ENCODE measurements around the gene CACNB2. TPM values are rescaled to one million over a fixed set of nuclear protein-coding genes. Genes with fewer than 3 reads are reported as not detected.

Gene CACNB2
- total and polyA plus RNA-seq, 8 donors: 4.0 to 14.8 (median 11.8) TPM

GRCh38 chr10:18240185-18240882 is 100.1 kb downstream of the CACNB2 start:
- intact Hi-C loops (cut with DNase I): no loop called here
- TF ChIP-seq CTCF (IDR thresholded peaks at IDR 0.05): no peak
- ATAC-seq (no peak), DNase-seq (peak in 2 of 4 donors; percentile 29 to 43)
- H3K27me3 ChIP-seq: no peaks in the 10 kb centered on the region
- H3K4me1 ChIP-seq: no peaks in the 10 kb centered on the region
- H3K9me3 ChIP-seq: no peaks in the 10 kb centered on the region
- H3K4me3 ChIP-seq: no peak overlapping the region
- no peak overlapping the region for H3K27ac ChIP-seq
- no peaks in the 10 kb centered on the region for H3K36me3 ChIP-seq

GRCh38 chr10:18246967-18247366 is 106.7 kb downstream of the CACNB2 start:
- H3K4me1 ChIP-seq: no peaks in the 10 kb centered on the region
- no peak for TF ChIP-seq CTCF (IDR thresholded peaks at IDR 0.05)
- no peak overlapping the region for H3K27ac ChIP-seq
- ATAC-seq: no peak
- intact Hi-C loops (cut with DNase I): no loop called here
- DNase-seq: no peak
- no peaks in the 10 kb centered on the region for H3K36me3 ChIP-seq
- H3K27me3 ChIP-seq: no peaks in the 10 kb centered on the region
- H3K9me3 ChIP-seq: no peaks in the 10 kb centered on the region
- no peak overlapping the region for H3K4me3 ChIP-seq

GRCh38 chr10:18252086-18252485 is 111.9 kb downstream of the CACNB2 start:
- Histone ChIP-seq H3K27ac (no peak overlapping the region), H3K9me3 (no peaks in the 10 kb centered on the region), H3K4me3 (no peak overlapping the region), H3K4me1 (no peaks in the 10 kb centered on the region), H3K27me3 (no peaks in the 10 kb centered on the region), H3K36me3 (no peaks in the 10 kb centered on the region)
- ATAC-seq: no peak
- DNase-seq: no peak
- no peak for TF ChIP-seq CTCF (IDR thresholded peaks at IDR 0.05)
- intact Hi-C loops (cut with DNase I): no loop called here

- DNase-seq (no peak), ATAC-seq (no peak)
- H3K27me3 ChIP-seq: no peaks in the 10 kb centered on the region
- H3K27ac ChIP-seq: no peak overlapping the region
- no peaks in the 10 kb centered on the region for H3K36me3 ChIP-seq
- no peak for TF ChIP-seq CTCF (IDR thresholded peaks at IDR 0.05)
- H3K4me3 ChIP-seq: no peak overlapping the region
- no peaks in the 10 kb centered on the region for H3K9me3 ChIP-seq
- intact Hi-C loops (cut with DNase I): no loop called here
- no peaks in the 10 kb centered on the region for H3K4me1 ChIP-seq
Measured at GRCh38 chr10:18254086-18254485, 113.9 kb downstream of the CACNB2 start.

- Histone ChIP-seq H3K36me3 (no peaks in the 10 kb centered on the region), H3K9me3 (no peaks in the 10 kb centered on the region), H3K27me3 (no peaks in the 10 kb centered on the region), H3K27ac (no peak overlapping the region), H3K4me1 (no peaks in the 10 kb centered on the region), H3K4me3 (no peak overlapping the region)
- ATAC-seq: no peak
- DNase-seq: no peak
- TF ChIP-seq CTCF (IDR thresholded peaks at IDR 0.05): no peak
- intact Hi-C loops (cut with DNase I): no loop called here
Measured at GRCh38 chr10:18254692-18255091, 114.5 kb downstream of the CACNB2 start.
